ENCODE results near the gene OLA1. TPM values are rescaled to one million over a fixed set of nuclear protein-coding genes. Genes with fewer than 3 reads are reported as not detected.

Gene OLA1
- total RNA-seq, 1 experiment from 2014 or later: 126 TPM

DNA sequence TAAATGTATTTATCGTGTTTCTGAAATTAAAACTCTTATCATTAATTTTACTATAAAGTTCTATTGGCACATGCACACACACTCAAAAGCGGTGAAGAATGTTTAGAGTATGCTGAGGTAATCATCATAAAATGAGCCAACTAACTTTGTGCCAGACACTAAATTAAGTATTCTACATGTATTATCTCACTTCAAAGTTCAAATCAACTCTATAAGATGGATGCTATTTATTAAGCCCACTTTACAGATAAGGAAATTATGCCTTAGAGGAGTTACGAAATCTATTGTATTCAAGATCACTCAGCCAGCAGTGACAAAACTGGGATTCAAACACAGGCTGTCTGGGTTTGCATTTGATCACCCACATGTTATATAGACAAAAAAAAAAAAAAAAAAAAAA lies 24.9 kb downstream of the OLA1 start:
- intact Hi-C loops (cut with micrococcal nuclease; ENCODE audit: unreplicated experiment) (no loop called here), in situ Hi-C loops (cut with HindIII; ENCODE audit: low pct_unique_long_range_greater_than_20kb, low sequenced_read_pairs) (no loop called here)
- H3K4me3 ChIP-seq (ENCODE audit: low read depth in 2 of 2, low read length in 2 of 2): no peak overlapping the region
- TF ChIP-seq SIN3A (IDR thresholded peaks at IDR 0.05; ENCODE audit: borderline replicate concordance, insufficient read depth, low read depth, low read length) (no peak), TCF7L2 (IDR thresholded peaks at IDR 0.05; ENCODE audit: low read depth, low read length) (no peak), REST (IDR thresholded peaks at IDR 0.05; ENCODE audit: insufficient read depth in 1 of 2, low read depth in 2 of 2, low read length in 1 of 2) (no peak), POLR2AphosphoS5 (IDR thresholded peaks at IDR 0.05; ENCODE audit: low read depth, low read length) (no peak)
- TF ChIP-seq, protein P1, sequence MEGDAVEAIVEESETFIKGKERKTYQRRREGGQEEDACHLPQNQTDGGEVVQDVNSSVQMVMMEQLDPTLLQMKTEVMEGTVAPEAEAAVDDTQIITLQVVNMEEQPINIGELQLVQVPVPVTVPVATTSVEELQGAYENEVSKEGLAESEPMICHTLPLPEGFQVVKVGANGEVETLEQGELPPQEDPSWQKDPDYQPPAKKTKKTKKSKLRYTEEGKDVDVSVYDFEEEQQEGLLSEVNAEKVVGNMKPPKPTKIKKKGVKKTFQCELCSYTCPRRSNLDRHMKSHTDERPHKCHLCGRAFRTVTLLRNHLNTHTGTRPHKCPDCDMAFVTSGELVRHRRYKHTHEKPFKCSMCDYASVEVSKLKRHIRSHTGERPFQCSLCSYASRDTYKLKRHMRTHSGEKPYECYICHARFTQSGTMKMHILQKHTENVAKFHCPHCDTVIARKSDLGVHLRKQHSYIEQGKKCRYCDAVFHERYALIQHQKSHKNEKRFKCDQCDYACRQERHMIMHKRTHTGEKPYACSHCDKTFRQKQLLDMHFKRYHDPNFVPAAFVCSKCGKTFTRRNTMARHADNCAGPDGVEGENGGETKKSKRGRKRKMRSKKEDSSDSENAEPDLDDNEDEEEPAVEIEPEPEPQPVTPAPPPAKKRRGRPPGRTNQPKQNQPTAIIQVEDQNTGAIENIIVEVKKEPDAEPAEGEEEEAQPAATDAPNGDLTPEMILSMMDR (IDR thresholded peaks at IDR 0.05): no peak
- H3K9me3 ChIP-seq (ENCODE audit: control insufficient read depth, insufficient read depth, low read depth, low read length): no peaks in the 10 kb centered on the region
- no peaks in the 10 kb centered on the region for H3K4me1 ChIP-seq (ENCODE audit: control insufficient read depth, insufficient read depth, low read length)
- no peak for ATAC-seq
- no peaks in the 10 kb centered on the region for H3K27me3 ChIP-seq (ENCODE audit: control insufficient read depth, insufficient read depth, low read length)
- no peak for DNase-seq (ENCODE audit: low read depth, low spot score)
- no peak overlapping the region for H3K27ac ChIP-seq (ENCODE audit: low read length)
- H3K36me3 ChIP-seq (ENCODE audit: control insufficient read depth, insufficient read depth, low read length): peaks cover 24% of the 10 kb centered on the region; the same call in 1 of the 2 replicates
- BruUV-seq (replicated peaks): no TSS peak
- POLR2A ChIA-PET: no interaction called here
- CTCF ChIA-PET: no interaction called here

DNA sequence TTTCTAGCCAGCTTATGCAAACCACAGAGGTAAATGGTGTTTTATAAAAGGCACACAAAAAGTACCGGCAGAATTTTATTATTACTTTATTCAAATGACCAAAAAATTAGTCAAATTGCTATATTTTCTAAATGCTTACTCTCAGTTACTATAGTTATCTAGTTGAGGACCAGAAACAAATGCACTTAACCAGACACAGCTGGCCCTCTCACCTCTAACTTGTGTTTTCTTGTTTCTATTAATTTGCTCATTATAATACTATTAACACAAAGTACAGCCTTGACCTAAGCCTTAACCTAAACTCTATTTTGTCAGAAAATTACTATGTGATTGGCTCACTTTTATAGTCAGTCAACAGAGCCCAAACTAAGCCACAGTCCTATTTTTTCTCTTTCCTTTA lies 26.2 kb downstream of the OLA1 start:
- Histone ChIP-seq H3K9me3 (ENCODE audit: control insufficient read depth, insufficient read depth, low read depth, low read length) (no peaks in the 10 kb centered on the region), H3K27ac (ENCODE audit: low read length) (no peak overlapping the region), H3K27me3 (ENCODE audit: control insufficient read depth, insufficient read depth, low read length) (no peaks in the 10 kb centered on the region), H3K36me3 (ENCODE audit: control insufficient read depth, insufficient read depth, low read length) (peaks cover 20% of the 10 kb centered on the region; the same call in 1 of the 2 replicates), H3K4me3 (ENCODE audit: low read depth in 2 of 2, low read length in 2 of 2) (no peak overlapping the region), H3K4me1 (ENCODE audit: control insufficient read depth, insufficient read depth, low read length) (no peaks in the 10 kb centered on the region)
- intact Hi-C loops (cut with micrococcal nuclease; ENCODE audit: unreplicated experiment): no loop called here
- no TSS peak for BruUV-seq (replicated peaks)
- ATAC-seq (no peak), DNase-seq (ENCODE audit: low read depth, low spot score) (no peak)
- ChIA-PET CTCF (no interaction called here), POLR2A (no interaction called here)
- no peak for TF ChIP-seq TCF7L2 (IDR thresholded peaks at IDR 0.05; ENCODE audit: low read depth, low read length)
- TF ChIP-seq, protein P1 (IDR thresholded peaks at IDR 0.05): no peak
- no peak for TF ChIP-seq POLR2AphosphoS5 (IDR thresholded peaks at IDR 0.05; ENCODE audit: low read depth, low read length)
- TF ChIP-seq REST (IDR thresholded peaks at IDR 0.05; ENCODE audit: insufficient read depth in 1 of 2, low read depth in 2 of 2, low read length in 1 of 2): no peak
- no peak for TF ChIP-seq SIN3A (IDR thresholded peaks at IDR 0.05; ENCODE audit: borderline replicate concordance, insufficient read depth, low read depth, low read length)
- in situ Hi-C loops (cut with HindIII; ENCODE audit: low pct_unique_long_range_greater_than_20kb, low sequenced_read_pairs): no loop called here
